ENCODE results near the gene LRP4.
"Not testable (repeated sequence)": the region's sequence is repeated elsewhere in the genome, so short reads cannot be mapped to it uniquely, and the experiment has no call there.

Gene LRP4

GRCh38 chr11:46918083-46918787 lies at the start of gene LRP4:
TSS of gene LRP4 (minus strand) at chr11:46918550. CDS start at chr11:46918379, 171 bp downstream.
- DNase-seq, result peak; percentile 73

GRCh38 chr11:46967962-46968361 lies 49.6 kb upstream of the LRP4 start:
- no peak for DNase-seq

- DNase-seq, result no peak
Measured at GRCh38 chr11:46966773-46967172, 48.4 kb upstream of the LRP4 start.

GRCh38 chr11:46963844-46964243 lies 45.5 kb upstream of the LRP4 start:
- DNase-seq, result no peak

GRCh38 chr11:46961886-46962285 lies 43.5 kb upstream of the LRP4 start:
- not testable (repeated sequence) for DNase-seq

GRCh38 chr11:46961041-46961440 lies 42.7 kb upstream of the LRP4 start:
- DNase-seq, result no peak

GRCh38 chr11:46958777-46959176 lies 40.4 kb upstream of the LRP4 start:
- no peak for DNase-seq

- DNase-seq, result no peak
Measured at GRCh38 chr11:46953093-46953492, 34.7 kb upstream of the LRP4 start.

- no peak for DNase-seq
Measured at GRCh38 chr11:46952553-46952952, 34.2 kb upstream of the LRP4 start.

- no peak for DNase-seq
Measured at GRCh38 chr11:46951864-46952263, 33.5 kb upstream of the LRP4 start.

- no peak for DNase-seq
Measured at GRCh38 chr11:46949297-46949696, 30.9 kb upstream of the LRP4 start.

- no peak for DNase-seq
Measured at GRCh38 chr11:46948378-46949131, 30.2 kb upstream of the LRP4 start.

GRCh38 chr11:46947399-46948077 lies 29.2 kb upstream of the LRP4 start:
- no peak for DNase-seq

- DNase-seq, result no peak
Measured at GRCh38 chr11:46944356-46945075, 26.2 kb upstream of the LRP4 start.

GRCh38 chr11:46942172-46942571 lies 23.8 kb upstream of the LRP4 start:
- no peak for DNase-seq

GRCh38 chr11:46936138-46937110 lies 18.1 kb upstream of the LRP4 start, which contains the start of gene CSTPP1:
TSS of gene CSTPP1 (plus strand) at chr11:46936761. CDS start at chr11:46936806, 45 bp downstream.
- DNase-seq, result peak; percentile 97

GRCh38 chr11:46930089-46930488 lies 11.7 kb upstream of the LRP4 start:
- DNase-seq, result no peak

GRCh38 chr11:46928701-46929100 lies 10.4 kb upstream of the LRP4 start:
- DNase-seq, result not testable (repeated sequence)

GRCh38 chr11:46927928-46928327 lies 9.6 kb upstream of the LRP4 start:
- not testable (repeated sequence) for DNase-seq

- DNase-seq, result no peak
Measured at GRCh38 chr11:46920755-46921154, 2.4 kb upstream of the LRP4 start.

GRCh38 chr11:46918788-46919513 lies 601 bp upstream of the LRP4 start:
- DNase-seq, result no peak

Measured in activated CD8-positive, alpha-beta memory T cell treated with anti-CD3 and anti-CD28 coated beads for 24 hours (primary cell).